HG03520 (cell line): ENCODE measurements around the gene PWWP2B.

Experiments used
- ATAC-seq: cut with Tn5 transposase; IDR thresholded peaks from one replicate; pipeline ENCODE4 v1.9.1; 2021; ENCODE audit warnings: mild to moderate bottlenecking, moderate library complexity; ENCODE audit not compliant: unreplicated experiment

Gene PWWP2B

DNA sequence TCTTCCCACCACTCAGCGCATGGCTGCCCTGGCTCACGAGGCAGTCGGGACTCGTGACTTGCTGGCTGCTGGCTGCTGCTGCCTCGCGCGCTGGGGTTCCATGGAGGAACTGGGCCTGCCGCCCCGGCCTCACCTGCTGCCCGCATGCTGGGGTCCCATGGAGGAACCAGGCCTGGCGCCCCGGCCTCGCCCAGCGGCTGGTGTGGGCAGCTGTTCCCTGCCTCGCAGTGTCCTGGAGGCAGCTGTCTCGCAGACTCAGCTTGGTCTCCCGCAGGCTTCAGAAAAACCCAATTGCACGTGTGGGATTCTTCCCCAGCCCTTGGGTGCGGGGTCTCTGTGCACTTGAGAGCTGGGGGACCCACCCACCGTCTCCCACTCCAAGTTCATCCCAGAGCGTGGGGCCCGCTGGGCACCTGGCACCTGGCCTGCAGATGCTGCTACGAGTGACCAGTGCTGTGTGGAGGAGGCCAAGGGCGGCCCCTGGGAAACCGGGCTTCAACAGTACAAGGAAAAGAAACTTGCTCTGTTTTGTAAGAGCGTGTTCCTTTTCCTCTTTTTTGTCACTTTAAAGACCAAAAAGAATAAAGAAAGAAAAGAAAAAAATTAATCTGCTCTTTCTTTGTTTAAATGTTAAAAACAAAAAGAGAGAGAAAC is 20.4 kb downstream of the PWWP2B start:
- no peak for ATAC-seq

DNA sequence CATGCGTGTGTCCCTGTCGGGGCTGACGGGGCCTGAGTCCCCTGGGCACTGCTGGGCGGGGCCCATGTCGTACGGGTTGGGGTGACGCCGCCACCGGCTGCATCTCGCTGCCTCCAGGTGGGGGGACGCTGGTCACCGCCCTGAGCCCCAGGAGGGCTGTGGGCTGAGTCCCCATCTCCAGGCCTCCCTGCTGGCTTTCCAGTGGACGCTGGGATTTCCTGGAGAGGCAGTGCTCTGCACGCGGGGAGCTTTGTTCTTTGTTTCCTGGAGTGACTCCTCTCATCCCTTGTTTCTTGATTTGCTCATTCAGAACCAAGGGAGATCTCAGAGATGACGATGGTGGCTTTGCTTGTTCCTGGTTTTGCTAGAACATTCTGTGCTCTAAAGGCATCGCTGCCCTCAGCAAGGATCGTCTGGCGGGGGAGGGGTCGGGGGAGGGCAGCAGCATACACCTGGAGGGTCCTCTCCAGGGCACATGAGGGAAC is 21.0 kb downstream of the PWWP2B start:
- ATAC-seq: no peak

- no peak for ATAC-seq
Observed at GRCh38 chr10:132418527-132419416, 21.8 kb downstream of the PWWP2B start.

GRCh38 chr10:132419538-132420468 is 22.8 kb downstream of the PWWP2B start:
- no peak for ATAC-seq

- ATAC-seq: no peak
Observed at GRCh38 chr10:132420469-132420980, 23.5 kb downstream of the PWWP2B start.

GRCh38 chr10:132420981-132421846 is 24.2 kb downstream of the PWWP2B start:
- no peak for ATAC-seq

- no peak for ATAC-seq
Observed at GRCh38 chr10:132421847-132422751, 25.1 kb downstream of the PWWP2B start.

- ATAC-seq: no peak
Observed at GRCh38 chr10:132422903-132423825, 26.2 kb downstream of the PWWP2B start.

DNA sequence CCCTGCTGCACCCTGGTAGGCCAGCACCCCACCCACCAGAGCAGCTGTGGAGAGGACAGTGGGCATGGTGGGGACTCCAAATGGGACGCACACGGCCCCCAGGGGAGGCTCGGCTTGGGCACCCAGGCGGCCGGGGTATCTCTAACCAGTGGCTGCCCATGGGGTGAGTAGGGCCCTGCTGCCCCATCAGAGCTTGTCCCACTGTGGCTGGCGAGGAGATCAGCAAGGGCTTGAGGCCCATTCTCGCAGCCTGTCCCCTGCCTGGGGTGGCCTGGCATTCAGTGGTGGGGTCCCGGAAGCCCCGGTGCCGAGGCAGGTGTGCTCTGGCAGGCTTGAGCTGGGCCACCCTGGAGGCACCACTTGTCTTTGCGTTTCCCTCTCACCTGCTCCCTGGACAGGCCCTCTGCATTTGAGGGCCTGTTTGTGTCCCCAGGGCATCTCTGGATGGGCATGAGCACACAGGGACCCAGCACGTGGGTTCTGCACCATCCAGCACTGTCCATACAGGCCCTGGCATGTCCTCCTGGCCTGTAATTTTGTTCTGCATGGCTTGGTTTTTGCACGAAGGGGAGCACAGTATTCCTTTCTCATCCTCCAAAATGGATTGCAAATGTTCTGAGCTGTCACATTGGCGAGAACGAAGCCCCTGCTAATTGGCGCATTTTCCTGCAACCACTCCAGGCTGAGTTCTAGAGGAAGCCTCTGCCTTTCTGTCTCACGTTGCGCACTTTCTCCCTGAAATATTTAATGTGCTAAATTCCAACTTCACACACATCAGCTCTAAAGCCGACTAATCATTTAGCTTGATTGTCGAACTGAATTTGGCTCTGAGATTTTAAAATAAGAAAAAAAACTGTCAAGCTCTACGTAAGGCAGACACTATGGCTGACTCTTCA is 27.2 kb downstream of the PWWP2B start:
- ATAC-seq: no peak

DNA sequence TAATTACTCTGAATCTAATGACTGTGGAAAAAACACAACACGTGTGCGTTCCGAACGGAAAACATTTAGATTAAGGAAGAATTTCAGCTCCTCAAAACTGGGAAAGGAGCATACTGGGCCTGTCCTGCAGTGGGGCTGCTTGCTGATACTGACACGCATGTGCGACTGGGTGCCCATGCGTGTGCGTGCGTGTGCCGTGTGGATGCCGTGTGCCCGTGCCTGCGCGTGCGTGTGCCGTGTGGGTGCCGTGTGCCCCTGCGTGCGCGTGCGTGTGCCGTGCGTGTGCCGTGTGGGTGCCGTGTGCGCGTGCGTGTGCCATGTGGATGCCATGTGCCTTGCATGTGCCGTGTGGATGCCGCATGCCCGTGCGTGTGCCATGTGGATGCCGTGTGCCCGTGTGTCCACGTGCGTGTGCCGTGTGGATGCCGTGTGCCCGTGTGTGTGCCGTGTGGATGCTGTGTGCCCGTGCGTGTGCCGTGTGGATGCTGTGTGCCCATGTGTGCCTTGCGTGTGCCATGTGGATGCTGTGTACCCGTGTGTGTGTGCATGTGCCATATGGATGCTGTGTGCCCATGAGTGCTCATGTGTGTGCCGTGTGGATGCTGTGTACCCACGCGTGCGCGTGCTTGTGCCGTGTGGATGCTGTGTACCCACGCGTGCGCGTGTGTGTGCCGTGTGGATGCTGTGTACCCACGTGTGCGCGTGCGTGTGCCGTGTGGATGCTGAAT is 28.2 kb downstream of the PWWP2B start:
- no peak for ATAC-seq

- ATAC-seq: no peak
Observed at GRCh38 chr10:132425757-132426155, 28.8 kb downstream of the PWWP2B start.

- no peak for ATAC-seq
Observed at GRCh38 chr10:132427006-132427771, 30.2 kb downstream of the PWWP2B start.

- ATAC-seq: no peak
Observed at GRCh38 chr10:132427939-132428367, 31.0 kb downstream of the PWWP2B start.

DNA sequence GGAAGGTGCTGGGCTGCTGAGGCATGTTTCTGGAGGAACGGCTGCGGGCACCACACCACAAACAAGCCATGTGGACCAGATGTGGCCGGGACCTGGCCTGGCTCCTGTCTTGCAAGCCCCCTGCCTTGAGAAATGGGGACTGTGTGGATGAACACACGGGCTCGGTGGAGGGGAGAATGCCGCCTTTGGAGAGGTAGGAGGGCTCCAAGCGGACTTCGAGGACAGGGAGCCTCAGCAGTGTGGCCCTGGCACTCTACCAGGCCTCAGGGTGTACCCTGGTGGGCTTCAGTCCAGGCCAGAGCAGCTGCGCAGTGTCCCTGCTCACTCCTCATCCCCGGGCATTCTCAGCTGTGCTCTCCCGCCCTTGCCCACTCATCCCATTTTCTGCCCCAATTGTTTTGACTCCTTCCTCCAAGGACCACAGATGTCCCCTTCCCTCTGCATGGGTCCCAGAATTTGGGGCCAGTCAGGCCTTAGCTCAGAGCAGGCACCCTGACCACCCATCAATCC is 31.5 kb downstream of the PWWP2B start:
- no peak for ATAC-seq
